Trophoblast cell (in vitro differentiated cells and primary cell): Measurements from ENCODE around the gene EXOC3.
A peak's percentile ranks its signal among the peaks of the same experiment; 100 is the strongest.
"Not testable (repeated sequence)": the region's sequence is repeated elsewhere in the genome, so short reads cannot be mapped to it uniquely, and the experiment has no call there.

Experiments used
- DNase-seq, 2 donors: peaks; one replicate each; pipeline ENCODE4 v3.0.0-alpha.2; 2016
- H2AFZ ChIP-seq: 2 replicates; pipeline ENCODE4 v1.6.1; 2013; ENCODE audit warnings: low read length, moderate library complexity, mild to moderate bottlenecking; ENCODE audit not compliant: insufficient read depth, poor library complexity
- H2AK5ac ChIP-seq: 2 replicates; pipeline ENCODE4 v1.6.1; 2013; ENCODE audit warnings: mild to moderate bottlenecking, low read length
- H2BK120ac ChIP-seq: 2 replicates; pipeline ENCODE4 v1.6.1; 2013; ENCODE audit warnings: low read length, mild to moderate bottlenecking, moderate library complexity; ENCODE audit not compliant: insufficient read depth, poor library complexity
- H2BK12ac ChIP-seq: 2 replicates; pipeline ENCODE4 v1.6.1; 2013; ENCODE audit warnings: mild to moderate bottlenecking, low read length, moderate library complexity
- H2BK5ac ChIP-seq: 2 replicates; pipeline ENCODE4 v1.6.1; 2013; ENCODE audit warnings: low read length, low read depth, moderate library complexity, mild to moderate bottlenecking; ENCODE audit not compliant: poor library complexity
- H3K14ac ChIP-seq: 2 replicates; pipeline ENCODE4 v1.6.1; 2013; ENCODE audit warnings: mild to moderate bottlenecking, low read length
- H3K18ac ChIP-seq: 2 replicates; pipeline ENCODE4 v1.6.1; 2013; ENCODE audit warnings: mild to moderate bottlenecking, low read length
- H3K23ac ChIP-seq: 2 replicates; pipeline ENCODE4 v1.6.1; 2013; ENCODE audit warnings: low read length
- H3K27ac ChIP-seq: 2 replicates; pipeline ENCODE4 v1.5.1; 2013; ENCODE audit warnings: low read depth, mild to moderate bottlenecking, inconsistent platforms, low read length, moderate library complexity
- H3K27me3 ChIP-seq: 2 replicates; pipeline ENCODE4 v1.6.1; 2013; ENCODE audit warnings: inconsistent platforms, mild to moderate bottlenecking, low read length, moderate library complexity; ENCODE audit not compliant: insufficient read depth
- H3K36me3 ChIP-seq, 2 experiments: 1 replicate in 1 of 2; 2 replicates in 1 of 2; pipeline ENCODE4 v1.6.1; 2013; ENCODE audit warnings: low read length in 2 of 2, mild to moderate bottlenecking in 2 of 2, moderate library complexity in 1 of 2; ENCODE audit not compliant: insufficient read depth in 2 of 2, control insufficient read depth in 1 of 2
- H3K4ac ChIP-seq: 2 replicates; pipeline ENCODE4 v1.6.1; 2013; ENCODE audit warnings: low read depth, mild to moderate bottlenecking, low read length, moderate library complexity
- H3K4me1 ChIP-seq, 2 experiments: 1 replicate in 1 of 2; 2 replicates in 1 of 2; pipeline ENCODE4 v1.6.1; 2013; ENCODE audit warnings: low read length in 2 of 2, mild to moderate bottlenecking in 2 of 2, moderate library complexity in 1 of 2; ENCODE audit not compliant: insufficient read depth in 2 of 2, control insufficient read depth in 1 of 2
- H3K4me2 ChIP-seq: 2 replicates; pipeline ENCODE4 v1.6.1; 2013; ENCODE audit warnings: inconsistent platforms, mild to moderate bottlenecking, low read length, moderate library complexity
- H3K4me3 ChIP-seq: 2 replicates; pipeline ENCODE4 v1.5.1; 2013; ENCODE audit warnings: mild to moderate bottlenecking, low read depth, low read length, inconsistent platforms
- H3K79me1 ChIP-seq: one replicate; pipeline ENCODE4 v1.6.1; 2013; ENCODE audit warnings: low read length
- H3K79me2 ChIP-seq: 2 replicates; pipeline ENCODE4 v1.6.1; 2013; ENCODE audit warnings: low read length, mild to moderate bottlenecking; ENCODE audit not compliant: control insufficient read depth, insufficient read depth, poor library complexity
- H3K9ac ChIP-seq: 2 replicates; pipeline ENCODE4 v1.6.1; 2013; ENCODE audit warnings: mild to moderate bottlenecking, low read length
- H3K9me3 ChIP-seq: 2 replicates; pipeline ENCODE4 v1.6.1; 2013; ENCODE audit warnings: low read depth, mild to moderate bottlenecking, control low read depth, inconsistent platforms, low read length; ENCODE audit not compliant: insufficient read depth
- H4K12ac ChIP-seq: 2 replicates; pipeline ENCODE4 v1.6.1; 2013; ENCODE audit warnings: low read depth, mild to moderate bottlenecking, low read length, moderate library complexity
- H4K8ac ChIP-seq: 2 replicates; pipeline ENCODE4 v1.6.1; 2013; ENCODE audit warnings: low read depth, mild to moderate bottlenecking, low read length, moderate library complexity
- H4K91ac ChIP-seq: one replicate; pipeline ENCODE4 v1.6.1; 2013; ENCODE audit warnings: low read depth, mild to moderate bottlenecking, low read length, moderate library complexity
- WGBS: extraction: QIAGEN DNeasy Blood & Tissue Kit; methylation state at CpG from one replicate; pipeline ENCODE4 v1.1.7; 2013; ENCODE audit warnings: missing lambda C conversion rate; ENCODE audit not compliant: insufficient read length, insufficient coverage; ENCODE audit errors: extremely low coverage; 5-methylcytosine and 5-hydroxymethylcytosine counted together

The EXOC3 gene

GRCh38 chr5:473551-474192, 30.7 kb downstream of the EXOC3 start:
- Histone ChIP-seq H3K4ac (peak overlapping the region; percentile 23), H2AFZ (peak overlapping the region; percentile 17), H3K9me3 (peaks cover 5% of the 10 kb centered on the region), H4K12ac (peak overlapping the region; percentile 52), H3K27ac (no peak overlapping the region), H3K4me3 (peak overlapping the region; percentile 94), H4K91ac (peak overlapping the region; percentile 53), H2BK120ac (peak overlapping the region; percentile 55), H2BK5ac (no peak overlapping the region), H3K4me2 (peak overlapping the region; percentile 99), H3K4me1 (peaks cover 13% of the 10 kb centered on the region in 2 experiments), H3K79me2 (peaks cover 11% of the 10 kb centered on the region), H3K18ac (no peak overlapping the region), H2BK12ac (no peak overlapping the region), H3K27me3 (peaks cover 6% of the 10 kb centered on the region), H4K8ac (peak overlapping the region; percentile 84), H3K9ac (peak overlapping the region; percentile 81), H3K23ac (no peak overlapping the region), H2AK5ac (peak overlapping the region; percentile 39), H3K36me3 (peaks cover 6 to 12% of the 10 kb centered on the region in 2 experiments), H3K79me1 (peaks cover 16% of the 10 kb centered on the region), H3K14ac (peak overlapping the region; percentile 66)
- peak; percentile 28 to 68 for DNase-seq
- WGBS, result no CpG with 5 or more reads among the region's 44 CpGs

GRCh38 chr5:474232-474839, 31.4 kb downstream of the EXOC3 start:
- not testable (repeated sequence) for H3K9ac ChIP-seq, H2BK120ac ChIP-seq, H3K9me3 ChIP-seq, H3K4ac ChIP-seq, H4K91ac ChIP-seq, H3K27ac ChIP-seq, H4K12ac ChIP-seq, H3K18ac ChIP-seq, DNase-seq, H3K14ac ChIP-seq, H3K27me3 ChIP-seq, H3K23ac ChIP-seq, H4K8ac ChIP-seq, H2AFZ ChIP-seq, H2BK5ac ChIP-seq, H2AK5ac ChIP-seq, H2BK12ac ChIP-seq, H3K4me3 ChIP-seq
- H3K79me2 ChIP-seq, result peaks cover 11% of the 10 kb centered on the region
- peaks cover 13% of the 10 kb centered on the region in 2 experiments for H3K4me1 ChIP-seq
- peaks cover 16% of the 10 kb centered on the region for H3K79me1 ChIP-seq
- peak overlapping the region; percentile 99 for H3K4me2 ChIP-seq
- H3K36me3 ChIP-seq, result peaks cover 6 to 12% of the 10 kb centered on the region in 2 experiments
- no CpG with 5 or more reads among the region's 50 CpGs for WGBS

DNA sequence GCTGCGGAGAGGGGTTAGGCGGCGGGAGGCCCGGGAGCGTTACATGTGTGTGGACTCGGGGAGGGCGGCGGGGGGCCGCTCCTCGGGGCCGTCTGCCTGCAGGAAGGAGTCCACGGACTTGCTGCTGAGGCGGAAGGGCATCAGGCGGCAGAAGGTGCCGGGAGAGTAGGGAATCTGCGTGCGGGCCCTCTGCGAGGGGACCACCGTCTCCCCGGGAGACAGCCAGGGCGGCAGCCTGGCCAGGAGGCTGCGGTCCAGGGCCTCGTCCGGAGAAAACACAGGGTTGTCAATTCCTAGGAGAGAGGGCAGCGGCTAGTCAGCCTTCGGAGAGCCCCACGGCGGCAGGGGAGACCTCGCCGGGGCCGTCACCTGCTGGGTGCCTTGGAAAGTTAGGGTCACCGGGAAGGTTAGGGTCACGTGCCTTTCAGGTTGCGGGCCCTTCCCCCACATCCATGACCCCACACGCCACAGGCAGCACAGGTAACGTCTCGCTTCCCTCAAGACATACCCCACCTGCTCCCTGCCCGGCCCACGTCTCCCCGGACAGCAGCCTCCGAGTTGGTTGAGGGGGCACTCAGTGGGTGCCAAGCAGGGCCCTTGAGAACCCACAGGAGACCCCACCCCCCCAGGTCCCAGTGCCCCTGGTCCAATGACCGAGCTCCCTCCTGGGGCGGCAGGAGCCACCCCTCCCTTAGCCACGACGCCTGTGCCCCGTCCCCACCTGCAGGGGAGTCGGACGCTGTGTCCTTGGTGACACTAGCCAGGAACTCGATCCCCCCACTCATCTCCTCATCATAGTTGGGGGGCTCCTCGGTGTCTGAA, 32.1 kb downstream of the EXOC3 start:
- no peak overlapping the region for H2BK120ac ChIP-seq
- no peak overlapping the region for H2AFZ ChIP-seq
- no peak overlapping the region for H3K18ac ChIP-seq
- no peak overlapping the region for H4K12ac ChIP-seq
- H4K8ac ChIP-seq, result no peak overlapping the region
- H3K14ac ChIP-seq, result no peak overlapping the region
- H3K79me1 ChIP-seq, result peaks cover 16% of the 10 kb centered on the region
- H3K36me3 ChIP-seq, result peaks cover 6 to 10% of the 10 kb centered on the region in 2 experiments
- H2AK5ac ChIP-seq, result no peak overlapping the region
- no peak overlapping the region for H3K9ac ChIP-seq
- H4K91ac ChIP-seq, result no peak overlapping the region
- peaks cover 11% of the 10 kb centered on the region for H3K79me2 ChIP-seq
- H3K23ac ChIP-seq, result no peak overlapping the region
- peaks cover 5% of the 10 kb centered on the region for H3K9me3 ChIP-seq
- no peak overlapping the region for H3K4ac ChIP-seq
- H2BK5ac ChIP-seq, result no peak overlapping the region
- H3K4me3 ChIP-seq, result no peak overlapping the region
- no peak overlapping the region for H2BK12ac ChIP-seq
- DNase-seq, result no peak
- H3K27ac ChIP-seq, result no peak overlapping the region
- no CpG with 5 or more reads among the region's 50 CpGs for WGBS
- H3K4me2 ChIP-seq, result peak overlapping the region; percentile 73
- peaks cover 13% of the 10 kb centered on the region in 2 experiments for H3K4me1 ChIP-seq
- peaks cover 6% of the 10 kb centered on the region for H3K27me3 ChIP-seq

DNA sequence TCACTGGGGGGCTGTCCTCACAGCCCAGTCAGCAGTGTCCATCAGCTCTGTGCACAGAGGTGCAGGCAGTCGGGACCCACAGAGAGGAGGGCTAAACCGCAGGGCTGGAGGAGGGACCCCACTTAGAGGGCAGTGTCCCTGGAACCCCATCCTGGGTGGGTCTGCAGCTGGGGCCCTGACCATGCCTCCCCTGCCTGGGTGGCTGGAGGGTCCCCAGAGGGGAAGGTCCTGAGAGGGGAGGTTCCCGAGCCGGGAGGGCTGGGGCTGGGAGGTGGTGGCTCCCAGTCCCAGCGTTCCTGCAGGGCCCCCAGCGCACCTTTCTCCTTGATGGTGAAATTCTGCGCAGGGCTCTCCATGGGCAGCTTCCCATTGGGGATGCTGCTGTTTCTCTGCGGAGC, 32.7 kb downstream of the EXOC3 start:
- H3K27ac ChIP-seq, result no peak overlapping the region
- H3K4me1 ChIP-seq, result peaks cover 13% of the 10 kb centered on the region in 2 experiments
- H4K8ac ChIP-seq, result no peak overlapping the region
- H3K9ac ChIP-seq, result no peak overlapping the region
- peaks cover 6% of the 10 kb centered on the region for H3K27me3 ChIP-seq
- no peak overlapping the region for H2AK5ac ChIP-seq
- no peak overlapping the region for H3K4ac ChIP-seq
- no peak overlapping the region for H2BK120ac ChIP-seq
- H4K12ac ChIP-seq, result no peak overlapping the region
- H3K79me2 ChIP-seq, result peaks cover 11% of the 10 kb centered on the region
- H3K9me3 ChIP-seq, result peaks cover 4% of the 10 kb centered on the region
- no peak overlapping the region for H3K18ac ChIP-seq
- whole genome bisulfite sequencing, result no CpG with 5 or more reads among the region's 8 CpGs
- no peak overlapping the region for H3K14ac ChIP-seq
- peaks cover 6 to 8% of the 10 kb centered on the region in 2 experiments for H3K36me3 ChIP-seq
- no peak overlapping the region for H2BK5ac ChIP-seq
- no peak overlapping the region for H2BK12ac ChIP-seq
- no peak overlapping the region for H3K4me2 ChIP-seq
- H2AFZ ChIP-seq, result no peak overlapping the region
- H4K91ac ChIP-seq, result no peak overlapping the region
- no peak for DNase-seq
- H3K4me3 ChIP-seq, result no peak overlapping the region
- no peak overlapping the region for H3K23ac ChIP-seq
- peaks cover 16% of the 10 kb centered on the region for H3K79me1 ChIP-seq
